Nephron progenitor cell (in vitro differentiated cells): ENCODE data around the gene ATG13.

Experiments
- DNase-seq: peaks from one replicate; pipeline ENCODE4 v3.0.0; 2021
- H3K27ac Mint-ChIP-seq: 2 replicates; pipeline ENCODE4 v1.8.0; 2021; ENCODE audit warnings: mild to moderate bottlenecking, moderate library complexity, mixed read lengths
- H3K27me3 Mint-ChIP-seq: 2 replicates; pipeline ENCODE4 v1.8.0; 2021; ENCODE audit warnings: mild to moderate bottlenecking, low read depth, mixed read lengths; ENCODE audit not compliant: poor library complexity
- H3K36me3 Mint-ChIP-seq: 2 replicates; pipeline ENCODE4 v1.8.0; 2021; ENCODE audit warnings: low read depth, mixed read lengths
- H3K4me1 Mint-ChIP-seq: 2 replicates; pipeline ENCODE4 v1.8.0; 2021; ENCODE audit warnings: mixed read lengths
- H3K4me3 Mint-ChIP-seq: 2 replicates; pipeline ENCODE4 v1.8.0; 2021; ENCODE audit warnings: mild to moderate bottlenecking, moderate library complexity, mixed read lengths
- H3K9me3 Mint-ChIP-seq: 2 replicates; pipeline ENCODE4 v1.8.0; 2021; ENCODE audit warnings: mild to moderate bottlenecking, moderate library complexity, mixed read lengths
- CTCF ChIP-seq: fragments of 200-600 bp; sonication (generic); IDR thresholded peaks from 2 replicates; pipeline ENCODE4 v1.5.0; 2021; ENCODE audit warnings: antibody characterized with exemption

Gene ATG13

GRCh38 chr11:46612326-46612725, 5.0 kb upstream of the ATG13 start:
- Mint-ChIP-seq H3K9me3 (no peaks in the 10 kb centered on the region), H3K27ac (no peak overlapping the region), H3K27me3 (no peaks in the 10 kb centered on the region), H3K36me3 (no peaks in the 10 kb centered on the region), H3K4me3 (no peak overlapping the region), H3K4me1 (peaks cover 15% of the 10 kb centered on the region)
- DNase-seq: no peak
- no peak for TF ChIP-seq CTCF

DNA sequence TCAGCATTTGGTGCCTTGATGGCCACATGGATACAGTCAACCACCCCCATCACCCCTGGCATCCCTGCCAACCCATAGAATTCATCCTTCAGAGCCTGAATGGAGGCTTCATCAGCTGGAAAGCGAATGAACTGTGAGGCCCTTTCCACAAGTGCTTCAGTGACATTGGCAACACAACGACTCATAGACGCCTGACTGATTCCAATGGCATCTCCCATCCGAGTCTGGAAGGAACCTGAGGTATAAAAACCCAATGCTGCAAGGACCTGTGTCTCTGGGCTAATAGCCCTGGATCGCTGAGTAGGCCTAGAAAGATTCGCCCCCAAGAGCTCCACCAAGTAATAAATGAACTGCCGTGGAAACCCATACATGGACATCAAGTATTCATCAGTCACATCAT, 1.6 kb upstream of the ATG13 start:
- no peak for TF ChIP-seq CTCF
- H3K4me1 Mint-ChIP-seq: peaks cover 31% of the 10 kb centered on the region
- H3K27ac Mint-ChIP-seq: no peak overlapping the region
- H3K27me3 Mint-ChIP-seq: no peaks in the 10 kb centered on the region
- DNase-seq: no peak
- peaks cover 4% of the 10 kb centered on the region for H3K36me3 Mint-ChIP-seq
- H3K9me3 Mint-ChIP-seq: no peaks in the 10 kb centered on the region
- no peak overlapping the region for H3K4me3 Mint-ChIP-seq

- Mint-ChIP-seq H3K9me3 (no peaks in the 10 kb centered on the region), H3K4me1 (peaks cover 31% of the 10 kb centered on the region), H3K36me3 (peaks cover 12% of the 10 kb centered on the region), H3K27ac (peak overlapping the region; percentile 100), H3K4me3 (peak overlapping the region; percentile 95), H3K27me3 (no peaks in the 10 kb centered on the region)
- no peak for DNase-seq
- TF ChIP-seq CTCF: no peak
Measured at GRCh38 chr11:46616551-46617133, 711 bp upstream of the ATG13 start.

DNA sequence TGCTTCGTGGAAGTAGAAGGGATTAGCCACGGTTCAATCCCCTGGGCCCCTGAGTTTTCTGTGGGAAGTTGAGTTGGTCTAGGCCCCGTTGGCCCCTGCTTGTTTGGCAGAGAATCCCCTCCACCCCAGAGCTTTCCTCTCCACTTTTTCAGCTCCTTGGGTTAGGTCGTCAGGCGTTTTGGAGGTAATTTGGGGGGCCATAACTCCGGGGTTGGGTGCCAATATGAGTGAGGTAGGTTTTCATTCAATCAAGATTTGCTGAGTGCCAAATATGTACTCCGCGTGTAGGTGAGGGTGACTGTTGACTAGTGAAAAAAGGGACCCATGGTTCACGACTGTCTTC, 590 bp downstream of the ATG13 start:
- peak overlapping the region; percentile 95 for H3K4me3 Mint-ChIP-seq
- H3K4me1 Mint-ChIP-seq: peaks cover 31% of the 10 kb centered on the region
- DNase-seq: no peak
- no peaks in the 10 kb centered on the region for H3K27me3 Mint-ChIP-seq
- no peaks in the 10 kb centered on the region for H3K9me3 Mint-ChIP-seq
- H3K27ac Mint-ChIP-seq: peak overlapping the region; percentile 100
- H3K36me3 Mint-ChIP-seq: peaks cover 22% of the 10 kb centered on the region
- no peak for TF ChIP-seq CTCF

DNA sequence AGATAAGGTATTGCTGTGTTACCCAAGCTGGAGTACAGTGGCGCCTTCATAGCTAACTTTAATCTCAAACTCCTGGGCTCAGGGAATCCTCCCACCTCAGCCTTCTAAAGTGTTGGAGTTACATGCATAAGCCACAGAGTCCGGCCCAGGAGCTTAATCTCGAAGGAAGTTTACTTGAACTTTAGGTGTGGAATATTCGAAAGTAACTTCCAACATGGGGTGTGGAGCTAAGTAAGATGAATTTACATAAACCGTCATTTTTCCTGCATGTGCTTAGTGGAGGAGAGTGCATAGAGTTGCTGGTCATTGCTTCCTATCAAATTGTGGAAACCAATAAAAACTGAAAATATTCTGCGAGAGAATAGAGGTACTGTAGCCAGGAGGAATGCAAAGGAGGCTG, 1.5 kb downstream of the ATG13 start:
- Mint-ChIP-seq H3K4me3 (peak overlapping the region; percentile 95), H3K4me1 (peaks cover 31% of the 10 kb centered on the region), H3K27ac (no peak overlapping the region), H3K36me3 (peaks cover 25% of the 10 kb centered on the region), H3K9me3 (no peaks in the 10 kb centered on the region), H3K27me3 (no peaks in the 10 kb centered on the region)
- no peak for DNase-seq
- no peak for TF ChIP-seq CTCF

DNA sequence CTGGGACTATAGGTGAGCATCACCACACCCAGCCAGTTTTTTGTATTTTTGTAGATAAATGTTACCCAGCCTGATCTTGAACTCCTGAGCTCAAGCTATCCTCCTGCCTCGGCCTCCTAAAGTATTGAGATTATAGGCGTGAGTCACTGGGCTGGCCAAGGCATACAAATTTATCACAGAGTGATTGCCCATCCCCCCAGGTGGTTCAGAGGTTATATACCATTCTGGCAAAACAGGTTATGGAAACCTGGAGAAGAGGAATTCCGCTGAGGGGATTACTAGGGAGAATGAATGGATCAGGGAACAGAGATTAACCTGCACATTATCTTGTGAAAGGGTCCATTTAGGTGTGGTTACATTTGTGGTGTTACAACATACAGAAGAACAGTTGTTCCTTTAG, 8.1 kb downstream of the ATG13 start:
- no peaks in the 10 kb centered on the region for H3K27me3 Mint-ChIP-seq
- H3K36me3 Mint-ChIP-seq: peaks cover 62% of the 10 kb centered on the region
- no peak for DNase-seq
- no peak overlapping the region for H3K4me3 Mint-ChIP-seq
- H3K27ac Mint-ChIP-seq: no peak overlapping the region
- no peaks in the 10 kb centered on the region for H3K9me3 Mint-ChIP-seq
- TF ChIP-seq CTCF: no peak
- peaks cover 6% of the 10 kb centered on the region for H3K4me1 Mint-ChIP-seq
